Esophagus squamous epithelium (tissue), 4 donors: ENCODE measurements around the gene GP9.

Experiments
- POLR2A ChIP-seq, 4 donors: fragments of 450-650 bp; IDR thresholded peaks; one replicate each; pipeline ENCODE4 v1.6.1; 2017; ENCODE audit warnings: antibody characterized with exemption in 4 of 4, mild to moderate bottlenecking in 4 of 4, moderate library complexity in 3 of 4
- TF ChIP-seq, protein P1 (sequence below), 6 experiments: fragments of 450-650 bp in 4 of 6; fragments of 200-600 bp in 2 of 6; sonication (generic) in 2 of 6; IDR thresholded peaks; one replicate each; pipeline ENCODE4 v1.5.1; 2016 to 2019; ENCODE audit warnings: antibody characterized with exemption in 6 of 6, mild to moderate bottlenecking in 4 of 6, moderate library complexity in 4 of 6

DNA sequence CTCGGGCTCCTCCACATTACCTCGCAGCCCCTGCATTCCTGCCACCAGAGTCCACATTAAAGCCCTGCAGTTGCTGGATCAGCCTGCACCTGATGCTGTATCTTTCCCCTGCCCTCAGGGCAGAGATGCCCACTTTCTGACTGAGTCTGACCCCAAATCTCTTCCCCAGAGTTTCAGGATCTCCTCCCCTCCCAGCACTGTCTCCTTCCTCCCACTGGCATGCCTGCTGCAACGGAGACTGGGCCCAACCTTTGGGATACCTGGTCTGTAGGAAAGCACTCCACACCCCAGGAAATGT lies 20.6 kb upstream of the GP9 start:
- TF ChIP-seq, protein P1, sequence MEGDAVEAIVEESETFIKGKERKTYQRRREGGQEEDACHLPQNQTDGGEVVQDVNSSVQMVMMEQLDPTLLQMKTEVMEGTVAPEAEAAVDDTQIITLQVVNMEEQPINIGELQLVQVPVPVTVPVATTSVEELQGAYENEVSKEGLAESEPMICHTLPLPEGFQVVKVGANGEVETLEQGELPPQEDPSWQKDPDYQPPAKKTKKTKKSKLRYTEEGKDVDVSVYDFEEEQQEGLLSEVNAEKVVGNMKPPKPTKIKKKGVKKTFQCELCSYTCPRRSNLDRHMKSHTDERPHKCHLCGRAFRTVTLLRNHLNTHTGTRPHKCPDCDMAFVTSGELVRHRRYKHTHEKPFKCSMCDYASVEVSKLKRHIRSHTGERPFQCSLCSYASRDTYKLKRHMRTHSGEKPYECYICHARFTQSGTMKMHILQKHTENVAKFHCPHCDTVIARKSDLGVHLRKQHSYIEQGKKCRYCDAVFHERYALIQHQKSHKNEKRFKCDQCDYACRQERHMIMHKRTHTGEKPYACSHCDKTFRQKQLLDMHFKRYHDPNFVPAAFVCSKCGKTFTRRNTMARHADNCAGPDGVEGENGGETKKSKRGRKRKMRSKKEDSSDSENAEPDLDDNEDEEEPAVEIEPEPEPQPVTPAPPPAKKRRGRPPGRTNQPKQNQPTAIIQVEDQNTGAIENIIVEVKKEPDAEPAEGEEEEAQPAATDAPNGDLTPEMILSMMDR (IDR thresholded peaks at IDR 0.05), result no peak
- no peak for TF ChIP-seq POLR2A (IDR thresholded peaks at IDR 0.05)
